KBM-7 (cell line): ENCODE data around the gene PPHLN1.

Experiments
- DNase-seq: peaks from one replicate; pipeline ENCODE4 v3.0.0-alpha.2; 2015
- in situ Hi-C: fragments of 300-500 bp; cut with MboI; formaldehyde crosslinking; loops from 2 replicates; pipeline ENCODE4 v1.14.3; 2020; ENCODE audit warnings: low sequenced_read_pairs, low pct_unique_long_range_greater_than_20kb, mixed read lengths

PPHLN1 gene

GRCh38 chr12:42325653-42326474, at the start of gene PPHLN1, which contains the start of gene ZCRB1:
PPHLN1 (plus strand) TSS chr12:42326167; CDS start chr12:42335903, 9,736 bp downstream.
ZCRB1 (minus strand) TSS chr12:42326094; CDS start chr12:42324102, 1,992 bp downstream.
- DNase-seq = peak; percentile 87
- in situ Hi-C loops = no loop called here

DNA sequence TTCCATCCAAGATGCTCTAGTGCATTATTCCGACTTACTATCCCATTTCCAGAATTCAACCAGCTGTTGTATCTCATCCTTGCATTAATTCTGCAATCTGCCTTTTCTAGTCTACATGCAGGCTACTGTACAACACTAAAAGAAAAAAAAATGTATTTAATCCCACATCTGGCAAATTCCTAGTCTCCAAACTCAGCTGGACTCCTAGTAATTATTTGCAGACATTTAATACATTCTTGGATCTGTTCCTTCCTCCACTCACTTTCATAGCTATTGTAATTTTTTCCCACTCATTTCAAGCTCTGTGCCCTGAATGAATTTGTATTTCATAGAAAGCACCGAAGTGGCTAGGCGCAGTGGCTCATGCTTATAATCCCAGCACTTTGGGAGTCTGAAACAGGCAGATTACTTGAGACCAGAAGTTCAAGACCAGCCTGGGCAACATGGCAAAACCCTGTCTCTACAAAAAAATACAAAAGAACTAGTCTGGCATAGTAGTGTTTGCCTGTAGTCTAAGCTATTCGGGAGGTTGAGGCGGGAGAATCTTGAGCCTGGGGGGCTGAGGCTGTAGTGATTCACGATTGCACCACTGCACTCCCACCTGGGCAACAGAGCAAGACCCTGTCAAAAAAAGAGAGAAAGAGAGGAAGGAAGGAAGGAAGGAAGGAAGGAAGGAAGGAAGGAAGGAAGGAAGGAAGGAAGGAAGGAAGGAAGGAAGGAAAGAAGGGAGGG, 48.4 kb upstream of the PPHLN1 start:
- in situ Hi-C loops = no loop called here
- DNase-seq = no peak

- in situ Hi-C loops = no loop called here
- no peak for DNase-seq
Measured at GRCh38 chr12:42278128-42278510, 47.8 kb upstream of the PPHLN1 start.

- in situ Hi-C loops = no loop called here
- no peak for DNase-seq
Measured at GRCh38 chr12:42281278-42281677, 44.7 kb upstream of the PPHLN1 start.

GRCh38 chr12:42281844-42282243, 44.1 kb upstream of the PPHLN1 start:
- in situ Hi-C loops = no loop called here
- DNase-seq = no peak

DNA sequence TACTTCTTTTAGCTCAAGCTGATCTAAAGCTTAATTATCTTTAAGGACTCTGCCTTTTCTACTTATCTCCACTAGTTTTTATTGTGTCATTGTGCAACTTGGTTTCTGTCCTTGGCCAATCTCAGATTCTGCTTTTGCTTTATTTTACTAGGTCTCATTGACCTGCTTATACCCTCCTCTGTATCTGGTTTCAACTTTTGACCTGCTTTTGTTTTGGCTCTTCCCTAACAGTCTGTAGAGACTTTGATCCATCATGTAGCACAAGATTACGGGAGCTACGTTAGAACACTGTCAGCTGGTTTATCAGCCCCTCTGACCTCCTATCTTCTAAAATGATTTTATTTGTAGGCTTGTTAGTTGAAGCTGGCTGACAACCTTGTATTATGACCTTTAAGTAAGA, 43.7 kb upstream of the PPHLN1 start:
- in situ Hi-C loops = no loop called here
- no peak for DNase-seq

DNA sequence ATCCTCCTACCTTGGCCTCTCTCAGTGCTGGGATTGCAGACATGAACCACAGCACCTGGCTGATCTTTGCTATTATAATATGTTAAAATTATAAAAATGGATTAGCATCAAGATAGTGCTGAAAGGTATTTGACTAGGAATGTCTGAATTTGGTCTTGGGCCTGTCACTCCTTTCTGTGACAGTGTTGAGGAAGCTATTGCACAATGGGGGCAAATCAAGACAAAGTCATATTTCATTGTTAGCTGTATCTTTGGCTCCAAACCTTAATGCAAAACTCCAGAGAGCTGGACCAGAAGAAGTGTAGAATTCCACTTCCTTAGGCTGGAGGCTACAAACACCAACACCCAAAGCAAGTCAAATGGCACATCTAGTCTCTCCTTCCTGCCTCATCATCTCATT, 42.2 kb upstream of the PPHLN1 start:
- DNase-seq = no peak
- in situ Hi-C loops = no loop called here

GRCh38 chr12:42284157-42284556, 41.8 kb upstream of the PPHLN1 start:
- peak; percentile 67 for DNase-seq
- in situ Hi-C loops = no loop called here

DNA sequence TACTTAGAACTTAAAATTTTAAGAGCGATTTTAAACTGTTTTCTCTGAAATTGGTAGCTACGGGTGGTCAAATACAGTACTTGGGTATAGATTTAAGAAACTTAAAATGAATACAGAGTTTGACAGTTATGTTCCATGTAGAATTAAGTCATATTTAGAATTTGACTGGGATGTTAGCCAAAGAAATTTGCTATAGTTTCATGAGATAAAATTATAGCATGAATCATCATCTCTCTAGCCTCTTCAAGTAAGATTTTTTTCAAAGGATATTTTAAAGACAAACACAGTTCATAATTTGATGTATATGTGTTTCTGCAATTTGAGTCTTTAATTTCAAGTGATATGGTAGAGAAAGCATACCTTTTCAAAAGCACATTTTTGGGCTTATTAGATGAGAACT, 41.1 kb upstream of the PPHLN1 start:
- no peak for DNase-seq
- in situ Hi-C loops = no loop called here

GRCh38 chr12:42285431-42285830, 40.5 kb upstream of the PPHLN1 start:
- no peak for DNase-seq
- in situ Hi-C loops = no loop called here

DNA sequence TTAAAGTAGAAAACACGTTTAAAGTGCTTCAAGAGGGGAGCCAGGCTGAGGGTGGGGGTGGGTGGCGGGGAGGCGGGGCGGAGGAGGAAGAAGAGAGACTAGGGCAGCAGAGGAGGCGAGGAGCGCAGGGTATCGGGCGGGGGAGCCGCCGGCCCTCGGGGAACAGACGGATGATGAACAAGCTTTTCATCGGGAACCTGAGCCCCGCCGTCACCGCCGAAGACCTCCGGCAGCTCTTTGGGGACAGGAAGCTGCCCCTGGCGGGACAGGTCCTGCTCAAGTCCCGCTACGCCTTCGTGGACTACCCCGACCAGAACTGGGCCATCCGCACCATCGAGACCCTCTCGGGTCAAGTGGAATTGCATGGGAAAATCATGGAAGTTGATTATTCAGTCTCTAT, 39.2 kb upstream of the PPHLN1 start:
- in situ Hi-C loops = no loop called here
- no peak for DNase-seq

DNA sequence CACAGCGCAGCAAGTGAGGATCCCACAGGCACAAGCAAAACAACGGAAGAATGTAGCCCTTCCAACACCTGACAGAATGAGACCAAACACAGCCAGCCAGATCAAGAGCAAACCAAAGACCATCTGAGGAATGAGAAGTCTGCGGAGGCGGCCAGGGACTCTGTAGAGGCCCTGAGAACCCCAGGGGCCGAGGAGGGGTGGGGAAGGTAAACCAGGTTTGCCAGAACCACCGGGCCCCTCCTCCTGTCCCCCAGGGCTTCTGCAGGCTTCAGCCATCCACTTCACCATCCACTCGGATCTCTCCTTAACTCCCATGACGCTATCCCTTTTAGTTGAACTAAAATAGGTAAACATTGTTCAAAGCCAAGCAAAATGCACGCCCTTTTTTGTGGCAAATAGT, 37.4 kb upstream of the PPHLN1 start:
- DNase-seq = no peak
- in situ Hi-C loops = no loop called here

- DNase-seq = no peak
- in situ Hi-C loops = no loop called here
Measured at GRCh38 chr12:42291680-42292079, 34.3 kb upstream of the PPHLN1 start.

DNA sequence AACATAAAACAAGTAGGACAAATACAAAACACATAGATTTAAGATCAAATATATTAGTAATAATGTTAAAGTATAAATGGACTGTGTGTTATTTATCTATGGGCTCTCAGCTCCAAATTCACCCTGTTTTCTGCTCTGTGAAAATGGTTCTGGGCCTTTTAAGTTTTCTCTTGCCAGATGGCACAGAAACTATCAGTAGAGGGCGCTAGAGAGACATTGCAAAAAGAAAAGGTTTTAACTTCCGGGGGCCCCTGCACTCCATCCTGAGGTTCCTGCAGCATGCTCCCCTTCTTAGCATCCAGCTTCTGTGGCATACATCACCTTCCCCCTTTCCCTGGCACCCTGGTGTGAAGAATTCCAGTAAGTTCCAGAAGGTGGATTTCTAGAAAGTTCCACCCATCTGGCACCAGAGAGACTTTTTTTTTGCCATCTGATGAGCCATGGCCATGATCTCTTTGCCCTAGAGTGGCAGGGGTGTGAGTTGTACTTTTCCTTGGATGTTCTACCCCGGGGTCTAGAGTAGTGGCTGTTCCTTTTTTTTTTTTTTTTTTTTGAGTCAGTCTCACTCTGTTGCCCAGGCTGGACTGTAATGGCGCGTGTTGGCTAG, 29.4 kb upstream of the PPHLN1 start:
- in situ Hi-C loops = no loop called here
- peak; percentile 56 for DNase-seq

DNA sequence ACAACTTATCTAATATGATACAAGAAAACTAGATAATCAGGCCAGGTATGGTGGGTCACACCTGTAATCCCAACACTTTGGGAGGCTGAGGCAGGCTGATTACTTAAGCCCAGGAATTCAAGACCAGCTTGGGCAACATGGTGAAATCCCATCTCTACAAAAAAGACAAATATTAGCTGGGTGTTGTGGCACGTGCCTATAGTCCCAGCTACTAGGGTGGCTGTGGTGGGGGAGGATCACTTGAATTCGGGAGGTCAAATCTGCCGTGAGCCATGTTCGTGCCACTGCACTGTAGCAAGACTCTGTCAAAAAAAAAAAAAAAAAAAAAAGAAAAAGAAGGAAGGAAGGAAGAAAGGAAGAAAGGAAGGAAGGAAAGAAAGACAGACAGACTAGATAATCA, 27.1 kb upstream of the PPHLN1 start:
- in situ Hi-C loops = no loop called here
- no peak for DNase-seq

DNA sequence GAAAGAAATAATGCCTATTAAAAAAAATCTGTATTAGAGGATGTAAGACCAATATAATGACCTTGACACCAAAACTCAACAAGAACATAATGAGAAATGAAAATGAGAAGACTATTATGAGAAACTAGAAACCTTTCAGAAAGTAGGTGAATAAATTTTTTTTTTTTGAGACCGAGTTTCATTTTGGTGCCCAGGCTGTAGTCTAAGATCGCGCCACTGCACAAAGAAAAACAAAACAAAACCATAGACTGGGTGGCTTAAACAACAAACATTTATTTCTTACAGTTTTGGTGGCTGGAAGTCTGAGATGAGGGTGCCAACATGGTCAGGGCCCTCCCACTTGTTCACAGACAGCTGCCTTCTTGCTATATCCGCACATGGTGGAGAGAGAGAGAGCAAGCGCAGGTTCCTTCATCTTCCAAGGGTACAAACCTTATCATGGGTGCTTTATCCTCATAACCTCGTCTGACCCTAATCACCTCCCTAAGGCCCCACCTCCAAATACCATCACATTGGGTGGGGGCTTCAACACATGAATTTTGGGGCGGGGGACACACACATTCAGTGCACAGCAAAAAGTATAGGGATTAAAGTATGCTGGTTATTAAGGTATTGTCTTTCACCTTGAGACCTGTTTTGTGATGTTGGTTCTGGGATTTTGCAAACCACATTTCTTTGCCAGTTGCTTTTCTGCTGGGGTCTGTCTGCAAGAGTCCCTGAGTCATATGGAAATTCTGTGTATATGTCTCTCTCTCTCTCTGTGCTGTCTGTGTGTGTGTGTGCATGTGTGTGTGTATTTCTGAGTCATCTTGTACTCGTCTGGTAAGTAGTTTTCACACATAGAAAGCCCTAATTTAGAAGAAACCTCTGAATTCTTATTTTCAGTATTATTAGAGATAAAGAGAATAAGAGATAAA, 26.3 kb upstream of the PPHLN1 start:
- in situ Hi-C loops = no loop called here
- DNase-seq = no peak

GRCh38 chr12:42306297-42306696, 19.7 kb upstream of the PPHLN1 start:
- no peak for DNase-seq
- in situ Hi-C loops = no loop called here

GRCh38 chr12:42308390-42308789, 17.6 kb upstream of the PPHLN1 start:
- no peak for DNase-seq
- in situ Hi-C loops = no loop called here

GRCh38 chr12:42309996-42310395, 16.0 kb upstream of the PPHLN1 start:
- in situ Hi-C loops = no loop called here
- DNase-seq = no peak
